Activated T-cell treated with anti-CD3 and anti-CD28 coated beads, Interleukin-2, amount 50 U/mL, for 24 hours (primary cell): Measurements from ENCODE around the gene NR3C1.

Source experiments
- DNase-seq: peaks from one replicate; pipeline ENCODE4 v3.0.0-alpha.2; 2020
- H3K27ac Mint-ChIP-seq: 2 replicates; pipeline ENCODE4 v1.8.0; 2020; ENCODE audit warnings: mild to moderate bottlenecking, mixed read lengths
- H3K27me3 Mint-ChIP-seq: 2 replicates; pipeline ENCODE4 v1.8.0; 2020; ENCODE audit warnings: mixed read lengths
- H3K36me3 Mint-ChIP-seq: 2 replicates; pipeline ENCODE4 v1.8.0; 2020; ENCODE audit warnings: low read depth, mixed read lengths
- H3K4me1 Mint-ChIP-seq: 2 replicates; pipeline ENCODE4 v1.8.0; 2020; ENCODE audit warnings: low read depth, mixed read lengths
- H3K4me3 Mint-ChIP-seq: 2 replicates; pipeline ENCODE4 v1.8.0; 2020; ENCODE audit warnings: mild to moderate bottlenecking, moderate library complexity, mixed read lengths
- H3K9me3 Mint-ChIP-seq: 2 replicates; pipeline ENCODE4 v1.8.0; 2020; ENCODE audit warnings: mixed read lengths

NR3C1 gene

DNA sequence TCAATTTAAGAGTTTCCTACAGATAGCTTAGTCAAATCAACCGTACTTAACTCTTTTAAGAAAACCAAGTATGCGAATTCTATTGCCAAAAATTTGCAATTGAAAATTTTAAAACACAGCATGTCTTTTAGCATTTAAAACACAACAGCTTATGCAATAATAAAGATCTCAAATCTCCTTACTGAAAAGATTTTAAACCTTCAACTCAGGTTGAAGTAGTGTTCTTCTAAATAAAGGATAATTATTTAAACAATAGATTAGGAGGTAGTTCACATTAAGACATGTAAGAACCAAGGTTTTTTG lies 5.5 kb downstream of the NR3C1 start:
- H3K4me1 Mint-ChIP-seq: peaks cover 79% of the 10 kb centered on the region
- no peak overlapping the region for H3K27ac Mint-ChIP-seq
- H3K9me3 Mint-ChIP-seq: no peaks in the 10 kb centered on the region
- H3K36me3 Mint-ChIP-seq: peaks cover 60% of the 10 kb centered on the region
- peak overlapping the region; percentile 84 for H3K4me3 Mint-ChIP-seq
- DNase-seq: no peak
- H3K27me3 Mint-ChIP-seq: no peaks in the 10 kb centered on the region

DNA sequence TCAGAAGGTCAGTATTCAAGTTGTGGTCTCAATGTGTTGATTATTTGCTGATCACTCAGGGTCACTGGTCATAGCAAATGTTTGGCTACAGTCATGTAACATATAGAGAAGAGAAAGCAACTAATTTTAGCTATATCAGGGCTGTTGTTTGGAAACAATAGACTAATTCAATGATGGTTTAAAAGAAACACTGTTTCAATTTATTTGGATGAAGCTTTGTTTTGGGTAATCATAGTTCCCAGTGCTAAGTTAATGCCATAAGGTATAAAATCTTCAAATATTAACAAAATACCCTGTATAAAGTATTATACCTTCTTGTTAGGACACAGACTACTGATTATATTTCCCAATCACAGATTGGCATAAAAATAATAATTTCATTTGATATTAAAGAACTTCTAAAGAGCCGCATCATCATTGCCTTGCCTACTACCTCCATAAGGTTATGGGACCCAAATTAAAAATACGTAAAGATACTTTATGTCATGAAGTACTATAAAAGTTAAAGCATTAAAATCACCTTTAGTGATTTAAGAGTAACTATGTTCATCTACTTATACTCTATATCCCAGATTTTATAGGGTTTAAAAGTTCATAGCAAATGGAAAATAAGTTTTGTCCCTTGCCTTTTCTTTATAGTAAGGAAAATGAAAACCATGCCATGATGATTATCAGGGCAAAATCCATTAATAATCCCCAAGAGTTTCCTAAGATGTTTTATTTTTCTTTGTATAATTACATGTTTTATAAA lies 6.0 kb downstream of the NR3C1 start:
- no peak for DNase-seq
- peaks cover 62% of the 10 kb centered on the region for H3K36me3 Mint-ChIP-seq
- H3K27ac Mint-ChIP-seq: no peak overlapping the region
- H3K4me3 Mint-ChIP-seq: peak overlapping the region; percentile 84
- peaks cover 83% of the 10 kb centered on the region for H3K4me1 Mint-ChIP-seq
- H3K27me3 Mint-ChIP-seq: no peaks in the 10 kb centered on the region
- H3K9me3 Mint-ChIP-seq: no peaks in the 10 kb centered on the region

DNA sequence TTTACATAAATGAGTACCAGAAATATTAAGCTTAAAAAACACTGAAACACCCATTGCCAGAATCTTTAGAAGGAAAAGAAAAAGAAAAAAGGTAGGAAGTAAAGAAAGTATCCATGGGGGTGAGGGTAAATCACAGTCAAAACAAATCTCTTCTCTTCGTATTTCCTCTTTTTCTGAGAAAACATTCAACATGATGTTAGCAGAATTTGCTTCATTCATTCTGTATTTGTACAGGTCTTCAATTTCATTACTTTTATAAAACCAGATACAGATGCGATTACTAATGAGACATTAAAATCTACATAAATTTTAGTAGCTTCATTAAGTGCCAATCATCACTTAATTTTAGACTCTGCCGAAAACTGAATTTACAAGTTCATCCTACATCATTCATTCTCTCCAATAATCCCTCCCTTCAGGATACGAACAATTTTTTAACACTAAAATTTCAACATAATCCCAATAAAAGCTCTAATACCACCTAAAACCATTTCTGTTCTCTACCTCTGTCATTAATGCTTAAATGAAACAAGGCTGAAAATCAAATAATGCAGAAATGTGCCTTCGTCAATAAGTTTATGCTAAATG lies 7.0 kb downstream of the NR3C1 start:
- peaks cover 82% of the 10 kb centered on the region for H3K4me1 Mint-ChIP-seq
- H3K27ac Mint-ChIP-seq: peak overlapping the region; percentile 55
- H3K27me3 Mint-ChIP-seq: no peaks in the 10 kb centered on the region
- no peaks in the 10 kb centered on the region for H3K9me3 Mint-ChIP-seq
- peak overlapping the region; percentile 84 for H3K4me3 Mint-ChIP-seq
- H3K36me3 Mint-ChIP-seq: peaks cover 58% of the 10 kb centered on the region
- no peak for DNase-seq

DNA sequence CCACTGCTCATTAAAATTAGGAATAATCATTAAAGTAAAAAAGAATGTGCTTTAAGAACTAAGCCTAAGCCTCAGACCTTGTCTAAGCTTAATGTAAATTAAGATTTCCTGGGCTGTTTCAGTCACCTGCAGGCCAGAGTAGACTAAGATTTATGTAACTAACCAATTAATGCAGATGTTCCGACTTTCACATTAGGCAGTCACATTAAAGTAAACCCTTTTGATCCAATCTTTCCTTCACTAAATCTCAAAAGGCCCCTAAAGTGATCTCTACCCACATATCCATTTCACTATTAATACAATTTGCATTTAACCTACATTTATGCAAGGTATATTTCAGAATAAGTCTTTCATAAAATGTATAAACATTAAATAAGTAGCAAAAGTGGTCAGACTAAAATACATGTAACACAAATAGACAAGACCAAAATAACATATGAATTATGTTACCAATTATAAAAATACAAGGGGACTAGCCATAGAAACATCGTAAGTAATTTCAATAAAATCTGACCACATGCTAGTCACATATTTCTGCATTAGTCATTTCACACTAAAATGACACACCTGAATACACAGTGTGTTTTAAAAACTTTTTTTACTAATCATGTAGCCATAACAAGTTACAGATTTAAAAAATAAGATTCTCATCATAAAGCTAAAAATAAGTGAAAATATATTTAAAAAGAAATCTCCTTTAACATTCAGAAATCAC lies 7.7 kb downstream of the NR3C1 start:
- no peak for DNase-seq
- H3K9me3 Mint-ChIP-seq: no peaks in the 10 kb centered on the region
- peaks cover 54% of the 10 kb centered on the region for H3K36me3 Mint-ChIP-seq
- peak overlapping the region; percentile 55 for H3K27ac Mint-ChIP-seq
- peak overlapping the region; percentile 84 for H3K4me3 Mint-ChIP-seq
- peaks cover 78% of the 10 kb centered on the region for H3K4me1 Mint-ChIP-seq
- no peaks in the 10 kb centered on the region for H3K27me3 Mint-ChIP-seq

DNA sequence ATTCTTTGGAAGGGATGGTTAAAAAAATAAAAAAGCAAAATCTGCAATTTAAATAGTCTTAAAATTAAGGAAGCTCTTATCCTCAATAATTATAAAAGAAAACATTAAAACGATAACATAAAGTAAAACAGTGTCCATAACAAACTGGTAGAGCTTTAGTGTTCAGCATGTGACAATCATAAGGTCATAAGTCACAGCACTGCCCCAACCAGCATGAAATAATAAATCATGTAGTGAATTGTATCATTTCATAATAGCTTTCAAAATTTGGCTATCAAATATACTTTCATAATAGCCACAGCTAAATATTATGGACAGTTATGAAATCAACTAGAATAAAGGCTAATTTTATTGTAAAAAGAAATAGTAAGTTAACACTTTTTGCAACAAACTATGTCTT lies 10.0 kb downstream of the NR3C1 start:
- DNase-seq: no peak
- Mint-ChIP-seq H3K4me3 (no peak overlapping the region), H3K27ac (no peak overlapping the region), H3K9me3 (no peaks in the 10 kb centered on the region), H3K4me1 (peaks cover 75% of the 10 kb centered on the region), H3K27me3 (no peaks in the 10 kb centered on the region), H3K36me3 (peaks cover 44% of the 10 kb centered on the region)

DNA sequence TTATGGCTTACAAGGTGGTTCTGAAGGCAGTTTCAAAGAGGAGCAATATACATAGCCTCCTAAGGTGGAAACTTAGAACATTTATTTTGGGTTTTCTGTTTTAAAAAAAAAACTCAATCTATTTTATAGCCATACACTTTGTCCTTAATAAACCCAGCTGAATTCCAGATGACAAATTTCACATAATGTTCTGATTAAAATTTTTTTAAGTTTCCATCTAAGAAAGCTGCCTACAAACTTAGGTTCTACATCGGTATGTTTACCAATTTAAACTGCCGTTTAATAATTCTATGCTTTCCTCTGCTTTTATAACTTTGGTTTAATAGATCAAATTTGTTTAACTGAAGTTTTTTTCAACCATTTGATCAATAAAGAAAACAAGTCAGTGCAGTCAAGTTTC lies 12.5 kb downstream of the NR3C1 start:
- Mint-ChIP-seq H3K9me3 (no peaks in the 10 kb centered on the region), H3K27ac (no peak overlapping the region), H3K4me1 (peaks cover 84% of the 10 kb centered on the region), H3K4me3 (no peak overlapping the region), H3K36me3 (peaks cover 49% of the 10 kb centered on the region), H3K27me3 (no peaks in the 10 kb centered on the region)
- no peak for DNase-seq

DNA sequence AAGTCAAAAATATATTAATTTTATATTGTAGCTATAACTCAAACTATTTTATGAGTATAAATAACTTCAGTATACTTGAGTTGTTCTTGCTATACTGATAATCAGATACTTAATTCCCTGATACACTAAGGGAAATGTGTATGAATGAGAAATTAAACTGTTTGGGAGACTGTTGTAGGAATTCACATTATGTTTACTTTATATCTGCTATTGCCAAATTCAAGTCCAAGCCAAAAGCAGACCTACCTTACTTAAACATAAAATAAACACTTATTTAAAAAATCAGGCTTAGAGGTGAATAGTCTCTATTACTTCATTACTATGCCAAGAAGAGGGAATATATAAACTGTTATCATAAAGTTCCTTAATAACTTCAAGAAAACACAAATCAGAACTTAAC lies 13.2 kb downstream of the NR3C1 start:
- peaks cover 7% of the 10 kb centered on the region for H3K9me3 Mint-ChIP-seq
- no peak overlapping the region for H3K27ac Mint-ChIP-seq
- DNase-seq: no peak
- H3K4me1 Mint-ChIP-seq: peaks cover 84% of the 10 kb centered on the region
- H3K36me3 Mint-ChIP-seq: peaks cover 54% of the 10 kb centered on the region
- no peaks in the 10 kb centered on the region for H3K27me3 Mint-ChIP-seq
- H3K4me3 Mint-ChIP-seq: no peak overlapping the region

DNA sequence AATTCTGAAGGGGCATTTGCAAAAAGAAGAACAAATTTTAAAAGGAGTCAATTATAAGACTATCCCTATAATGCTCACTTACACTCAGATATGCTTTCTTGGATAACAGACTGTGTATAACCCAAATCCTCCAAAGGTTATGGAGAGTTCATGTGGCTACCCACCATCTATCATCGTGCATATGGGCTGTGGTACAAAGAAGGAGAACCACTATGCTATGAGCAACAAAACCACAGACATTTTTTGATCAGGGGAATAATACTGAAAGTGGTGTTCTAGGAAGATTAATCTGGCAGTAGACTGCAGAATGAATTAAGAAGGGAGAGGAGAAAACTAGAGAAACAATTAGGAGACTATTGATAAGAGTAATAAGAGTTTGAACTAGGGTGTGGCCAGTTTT lies 16.8 kb downstream of the NR3C1 start:
- Mint-ChIP-seq H3K27ac (peak overlapping the region; percentile 22), H3K4me3 (no peak overlapping the region), H3K27me3 (no peaks in the 10 kb centered on the region), H3K4me1 (peaks cover 88% of the 10 kb centered on the region), H3K36me3 (peaks cover 77% of the 10 kb centered on the region), H3K9me3 (peaks cover 13% of the 10 kb centered on the region)
- no peak for DNase-seq

DNA sequence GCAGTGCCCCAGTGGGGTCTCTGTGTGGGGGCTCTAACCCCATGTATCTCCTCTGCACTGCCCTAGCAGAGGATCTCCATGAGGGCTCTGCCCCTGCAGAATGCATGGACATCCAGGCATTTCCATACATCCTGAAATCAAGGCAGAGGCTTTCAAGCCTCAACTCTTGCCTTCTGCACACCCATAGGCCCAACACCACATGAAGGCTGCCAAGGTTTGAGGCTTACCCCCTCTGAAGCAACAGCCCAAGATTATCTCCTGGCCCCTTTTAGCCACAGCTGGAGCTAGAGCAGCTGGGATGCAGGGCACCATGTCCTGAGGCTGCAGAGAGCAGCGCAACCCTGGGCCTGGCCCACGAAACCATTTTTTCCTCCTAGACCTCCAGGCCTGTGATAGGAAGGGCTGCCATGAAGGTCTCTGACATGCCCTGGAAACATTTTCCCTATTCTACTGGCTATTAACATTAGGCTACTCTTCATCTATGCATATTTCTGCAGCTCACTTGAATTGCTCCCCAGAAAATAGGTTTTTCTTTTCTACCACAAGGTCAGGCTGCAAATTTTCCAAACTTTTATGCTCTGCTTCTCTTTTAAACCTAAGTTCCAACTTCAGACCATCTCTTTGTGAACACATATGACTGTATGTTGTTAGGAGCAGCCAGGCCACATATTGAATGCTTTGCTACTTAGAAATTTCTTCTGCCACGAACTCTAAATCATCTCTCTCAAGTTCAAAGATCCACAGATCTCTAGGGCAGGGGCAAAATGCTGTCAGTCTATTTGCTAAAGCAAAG lies 18.4 kb downstream of the NR3C1 start:
- H3K27ac Mint-ChIP-seq: peak overlapping the region; percentile 22
- peaks cover 95% of the 10 kb centered on the region for H3K4me1 Mint-ChIP-seq
- peaks cover 13% of the 10 kb centered on the region for H3K9me3 Mint-ChIP-seq
- H3K4me3 Mint-ChIP-seq: no peak overlapping the region
- peaks cover 74% of the 10 kb centered on the region for H3K36me3 Mint-ChIP-seq
- H3K27me3 Mint-ChIP-seq: no peaks in the 10 kb centered on the region
- DNase-seq: no peak

DNA sequence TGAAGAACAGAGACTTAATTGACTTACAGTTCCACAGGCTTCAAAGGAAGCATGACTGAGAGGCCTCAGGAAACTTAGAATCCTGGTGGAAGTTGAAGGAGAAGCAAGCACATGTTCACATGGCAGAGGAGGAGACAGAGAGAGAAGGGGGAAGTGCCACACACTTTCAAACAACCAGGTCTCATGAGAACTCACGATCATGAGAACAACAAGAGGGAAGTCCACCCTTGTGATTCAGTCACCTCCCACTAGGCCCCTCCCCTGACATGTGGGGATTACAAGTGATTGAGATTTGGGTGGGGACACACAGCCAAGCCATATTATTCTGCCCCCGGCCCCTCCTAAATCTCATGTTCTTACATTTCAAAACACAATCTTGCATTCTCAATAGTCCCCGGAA lies 19.5 kb downstream of the NR3C1 start:
- Mint-ChIP-seq H3K27ac (no peak overlapping the region), H3K4me3 (no peak overlapping the region), H3K9me3 (peaks cover 13% of the 10 kb centered on the region), H3K36me3 (peaks cover 71% of the 10 kb centered on the region), H3K4me1 (peaks cover 96% of the 10 kb centered on the region), H3K27me3 (no peaks in the 10 kb centered on the region)
- DNase-seq: no peak

DNA sequence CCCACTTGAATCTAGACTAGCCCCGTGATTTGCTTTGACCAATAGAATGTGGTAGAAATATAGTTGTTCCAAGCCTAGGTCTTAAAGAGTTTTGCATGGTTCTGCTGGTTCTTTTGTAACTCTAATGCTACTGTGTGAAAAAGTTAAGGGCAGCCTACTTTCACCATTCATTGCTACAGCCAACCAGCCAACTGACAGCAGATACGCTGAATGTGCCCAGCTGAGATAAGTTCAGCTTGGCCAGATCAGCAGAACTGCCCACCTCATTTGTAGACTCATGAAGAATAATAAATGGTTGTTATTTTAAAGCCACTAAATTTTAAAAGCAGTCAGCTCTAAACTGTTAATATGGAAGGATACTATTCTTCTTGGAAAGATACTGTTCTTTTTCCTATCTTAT lies 23.9 kb downstream of the NR3C1 start:
- Mint-ChIP-seq H3K4me1 (peaks cover 95% of the 10 kb centered on the region), H3K4me3 (no peak overlapping the region), H3K27ac (no peak overlapping the region), H3K27me3 (no peaks in the 10 kb centered on the region), H3K9me3 (peaks cover 2% of the 10 kb centered on the region), H3K36me3 (peaks cover 52% of the 10 kb centered on the region)
- no peak for DNase-seq

DNA sequence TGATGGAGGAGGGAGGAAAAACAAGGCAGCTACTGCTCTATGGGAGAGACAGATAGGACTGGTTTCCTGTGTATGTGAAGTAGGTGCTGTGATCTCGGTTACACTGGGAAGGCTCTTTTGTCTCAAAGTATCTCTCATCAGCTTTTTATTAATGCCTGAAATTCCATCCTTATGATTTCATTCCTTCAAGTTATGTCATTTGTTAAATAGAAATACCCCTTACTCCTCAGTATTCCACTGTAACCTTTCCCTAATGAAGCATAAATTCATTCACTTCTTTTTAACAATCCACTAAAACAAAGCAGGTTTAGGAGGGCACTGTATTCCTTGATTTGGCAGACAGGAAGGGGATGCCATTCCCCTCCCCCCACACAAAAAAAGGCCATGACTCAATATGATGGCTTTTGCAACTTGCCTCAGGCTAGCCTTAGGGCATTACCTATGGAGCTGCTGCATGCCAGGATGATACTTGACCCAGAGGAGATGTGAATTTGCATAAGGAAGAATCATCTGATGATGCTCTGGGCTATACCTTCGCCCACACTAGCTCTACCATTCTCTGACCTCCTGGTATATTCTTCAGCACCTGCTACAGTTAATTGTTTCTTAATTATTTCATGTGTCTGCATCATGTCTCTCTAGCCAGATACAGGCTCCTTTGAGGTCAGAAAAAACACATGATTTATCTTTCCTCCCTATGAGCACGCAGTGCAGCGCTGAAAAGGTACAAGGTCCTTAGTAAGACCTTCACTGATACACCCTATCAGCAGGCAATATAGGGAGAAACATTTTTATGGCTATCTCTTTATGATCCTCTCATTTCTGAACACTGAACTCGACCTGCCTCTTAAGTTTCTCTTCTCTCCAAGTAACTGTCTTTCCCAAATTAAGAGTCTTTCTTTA lies 26.3 kb downstream of the NR3C1 start:
- peaks cover 87% of the 10 kb centered on the region for H3K4me1 Mint-ChIP-seq
- no peaks in the 10 kb centered on the region for H3K9me3 Mint-ChIP-seq
- peak overlapping the region; percentile 19 for H3K27ac Mint-ChIP-seq
- no peak overlapping the region for H3K4me3 Mint-ChIP-seq
- no peak for DNase-seq
- H3K36me3 Mint-ChIP-seq: peaks cover 46% of the 10 kb centered on the region
- H3K27me3 Mint-ChIP-seq: no peaks in the 10 kb centered on the region

DNA sequence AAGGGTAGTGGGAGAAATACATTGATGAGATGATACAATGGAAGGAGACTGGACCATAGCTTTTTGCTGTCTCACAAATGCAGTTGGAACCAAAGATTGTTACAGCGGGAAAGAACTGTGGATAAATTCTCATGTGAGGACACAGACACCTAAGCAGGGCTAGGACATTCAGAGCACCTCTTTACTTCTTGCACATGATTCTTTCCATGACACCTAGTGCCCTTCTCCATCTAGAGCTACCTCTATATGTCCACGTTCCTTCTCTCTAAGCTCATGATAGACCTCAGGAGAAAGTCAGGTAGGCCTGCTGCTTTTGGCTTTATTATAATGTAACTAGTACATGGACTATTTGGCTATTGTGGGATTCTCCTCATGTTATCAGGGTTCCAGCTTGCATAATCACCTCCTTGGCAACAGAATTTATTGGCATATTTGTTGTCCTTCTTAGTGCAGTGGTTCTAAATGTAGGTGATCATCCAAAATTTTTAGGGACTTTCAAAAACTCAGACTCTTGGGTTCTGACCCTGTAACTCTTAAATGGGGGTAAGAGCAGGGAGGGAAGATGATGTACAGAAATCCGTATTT lies 27.2 kb downstream of the NR3C1 start:
- H3K4me1 Mint-ChIP-seq: peaks cover 87% of the 10 kb centered on the region

More for the DNA sequence above, 27.2 kb downstream of the NR3C1 start:
- peaks cover 51% of the 10 kb centered on the region for H3K36me3 Mint-ChIP-seq
- DNase-seq: no peak
- H3K4me3 Mint-ChIP-seq: no peak overlapping the region
- no peak overlapping the region for H3K27ac Mint-ChIP-seq
- no peaks in the 10 kb centered on the region for H3K27me3 Mint-ChIP-seq
- no peaks in the 10 kb centered on the region for H3K9me3 Mint-ChIP-seq
